ENCODE data around the gene CHD5. TPM values are rescaled to one million over a fixed set of nuclear protein-coding genes. Genes with fewer than 3 reads are reported as not detected.

The CHD5 gene
- total and polyA plus RNA-seq, 4 donors: 0.10 to 0.55 (median 0.31) TPM

- no peaks in the 10 kb centered on the region for H3K36me3 ChIP-seq (ENCODE audit: control insufficient read depth in 4 of 4, insufficient read depth in 4 of 4, low read length in 4 of 4)
- H3K9me3 ChIP-seq (ENCODE audit: control insufficient read depth in 4 of 4, insufficient read depth in 3 of 4, low read length in 3 of 4): peaks cover 0 to 7% (median 0%) of the 10 kb centered on the region in 4 donors
- H3K27me3 ChIP-seq (ENCODE audit: control insufficient read depth in 3 of 3, insufficient read depth in 3 of 3, low read length in 2 of 3): peaks cover 3 to 21% (median 6%) of the 10 kb centered on the region in 3 donors
- WGBS, 2 donors: 45 to 55% methylated on average over 10 of the region's 10 CpGs
- ATAC-seq (ENCODE audit: insufficient read depth, low FRiP score) (no peak), DNase-seq (no peak)
- H3K9ac ChIP-seq (ENCODE audit: insufficient read depth in 1 of 2, low read length in 2 of 2): no peak overlapping the region
- TF ChIP-seq CTCF (IDR thresholded peaks at IDR 0.05; ENCODE audit: control extremely low read depth, extremely low read depth): no peak
- H3K4me1 ChIP-seq (ENCODE audit: control insufficient read depth in 5 of 5, insufficient read depth in 5 of 5, low read length in 5 of 5): peaks cover 0 to 4% (median 0%) of the 10 kb centered on the region in 5 donors
- H3K27ac ChIP-seq (ENCODE audit: low read depth in 1 of 2, low read length in 1 of 2): no peak overlapping the region
- no peak overlapping the region for H3K4me3 ChIP-seq
Measured at GRCh38 chr1:6171548-6172124, 8.5 kb downstream of the CHD5 start.

DNA sequence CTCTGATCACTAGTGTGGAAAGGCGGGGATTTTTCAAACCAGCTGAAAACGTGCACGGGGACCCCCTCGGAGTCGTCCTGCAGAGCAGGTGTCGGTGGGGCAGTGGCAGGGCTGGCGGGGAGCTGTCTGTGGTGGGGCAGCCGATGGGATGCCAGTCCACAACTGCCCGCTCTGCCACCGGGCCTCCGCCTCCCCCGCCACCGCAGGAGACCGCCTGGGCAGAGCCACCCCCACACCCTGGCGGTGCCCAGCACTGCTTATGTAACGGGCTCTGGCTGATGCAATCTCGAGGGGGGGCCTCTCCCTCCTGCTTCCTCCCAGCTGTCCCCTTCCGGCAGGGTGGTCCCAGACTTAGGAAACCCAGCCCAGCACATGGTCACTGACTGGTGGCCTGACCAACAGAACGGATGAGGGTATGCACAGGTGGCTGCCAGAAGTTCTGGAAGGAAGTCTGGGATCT is 9.3 kb downstream of the CHD5 start:
- H3K9me3 ChIP-seq (ENCODE audit: control insufficient read depth in 4 of 4, insufficient read depth in 3 of 4, low read length in 3 of 4): peaks cover 0 to 7% (median 0%) of the 10 kb centered on the region in 4 donors
- no peak for DNase-seq
- TF ChIP-seq CTCF (IDR thresholded peaks at IDR 0.05; ENCODE audit: control extremely low read depth, extremely low read depth): no peak
- no peak overlapping the region for H3K27ac ChIP-seq (ENCODE audit: low read depth in 1 of 2, low read length in 1 of 2)
- 24 to 53% methylated on average over 19 of the region's 19 CpGs for WGBS, 2 donors
- H3K27me3 ChIP-seq (ENCODE audit: control insufficient read depth in 3 of 3, insufficient read depth in 3 of 3, low read length in 2 of 3): peaks cover 0 to 12% (median 3%) of the 10 kb centered on the region in 3 donors
- H3K36me3 ChIP-seq (ENCODE audit: control insufficient read depth in 4 of 4, insufficient read depth in 4 of 4, low read length in 4 of 4): no peaks in the 10 kb centered on the region
- no peak for ATAC-seq (ENCODE audit: insufficient read depth, low FRiP score)
- H3K9ac ChIP-seq (ENCODE audit: insufficient read depth in 1 of 2, low read length in 2 of 2): no peak overlapping the region
- peaks cover 0 to 4% (median 0%) of the 10 kb centered on the region in 5 donors for H3K4me1 ChIP-seq (ENCODE audit: control insufficient read depth in 5 of 5, insufficient read depth in 5 of 5, low read length in 5 of 5)
- H3K4me3 ChIP-seq: no peak overlapping the region

GRCh38 chr1:6170116-6170741 is 9.9 kb downstream of the CHD5 start:
- 73 to 83% methylated on average over 15 to 16 of the region's 16 CpGs for WGBS, 2 donors
- H3K4me3 ChIP-seq: no peak overlapping the region
- no peak for TF ChIP-seq CTCF (IDR thresholded peaks at IDR 0.05; ENCODE audit: control extremely low read depth, extremely low read depth)
- no peaks in the 10 kb centered on the region for H3K36me3 ChIP-seq (ENCODE audit: control insufficient read depth in 4 of 4, insufficient read depth in 4 of 4, low read length in 4 of 4)
- peaks cover 0 to 7% (median 3%) of the 10 kb centered on the region in 3 donors for H3K27me3 ChIP-seq (ENCODE audit: control insufficient read depth in 3 of 3, insufficient read depth in 3 of 3, low read length in 2 of 3)
- H3K9ac ChIP-seq (ENCODE audit: insufficient read depth in 1 of 2, low read length in 2 of 2): no peak overlapping the region
- no peak for DNase-seq
- peaks cover 0 to 5% (median 0%) of the 10 kb centered on the region in 4 donors for H3K9me3 ChIP-seq (ENCODE audit: control insufficient read depth in 4 of 4, insufficient read depth in 3 of 4, low read length in 3 of 4)
- no peak overlapping the region for H3K27ac ChIP-seq (ENCODE audit: low read depth in 1 of 2, low read length in 1 of 2)
- peaks cover 0 to 4% (median 0%) of the 10 kb centered on the region in 5 donors for H3K4me1 ChIP-seq (ENCODE audit: control insufficient read depth in 5 of 5, insufficient read depth in 5 of 5, low read length in 5 of 5)
- no peak for ATAC-seq (ENCODE audit: insufficient read depth, low FRiP score)

Measured in lung (tissue), 12 donors.